HepG2 (cell line): ENCODE measurements around the gene NOTCH3. TPM values are rescaled to one million over a fixed set of nuclear protein-coding genes. Genes with fewer than 3 reads are reported as not detected.

Source experiments
- BORCS8-MEF2B ChIP-seq: sonication (generic); formaldehyde crosslinking; IDR thresholded peaks from 2 replicates; pipeline ENCODE4 v1.8.0; 2022; ENCODE audit warnings: mild to moderate bottlenecking, missing genetic modification reagents
- KMT2B ChIP-seq: IDR thresholded peaks from 2 replicates; pipeline ENCODE4 v1.6.1; 2016; ENCODE audit warnings: missing genetic modification reagents, missing compliant biosample characterization
- MYNN ChIP-seq: sonication (generic); formaldehyde crosslinking; IDR thresholded peaks from 2 replicates; pipeline ENCODE4 v1.4.0; 2020; ENCODE audit warnings: mild to moderate bottlenecking, low read depth, missing genetic modification reagents
- NFKBIZ ChIP-seq: IDR thresholded peaks from 2 replicates; pipeline ENCODE4 v1.6.1; 2018; ENCODE audit warnings: missing genetic modification reagents, missing compliant biosample characterization
- PPARG ChIP-seq: conservative IDR thresholded peaks from 2 replicates; pipeline ENCODE4 v1.6.1; 2016; ENCODE audit warnings: missing biosample characterization, missing genetic modification reagents
- TBP ChIP-seq: sonication (generic); formaldehyde crosslinking; IDR thresholded peaks from 2 replicates; pipeline ENCODE4 v1.5.0; 2020; ENCODE audit warnings: missing genetic modification reagents
- TBX2 ChIP-seq: sonication (generic); formaldehyde crosslinking; IDR thresholded peaks from 2 replicates; pipeline ENCODE4 v1.5.0; 2020; ENCODE audit warnings: missing genetic modification reagents, mild to moderate bottlenecking, borderline replicate concordance
- TOPORS ChIP-seq: sonication (generic); formaldehyde crosslinking; IDR thresholded peaks from 2 replicates; pipeline ENCODE4 v1.8.0; 2023; ENCODE audit warnings: mild to moderate bottlenecking, missing genetic modification reagents
- WIZ ChIP-seq: sonication (generic); formaldehyde crosslinking; IDR thresholded peaks from 2 replicates; pipeline ENCODE4 v1.5.1; 2020; ENCODE audit warnings: mild to moderate bottlenecking, missing genetic modification reagents
- ZNF441 ChIP-seq: sonication (generic); formaldehyde crosslinking; IDR thresholded peaks from 2 replicates; pipeline ENCODE4 v1.7.0; 2021; ENCODE audit warnings: missing genetic modification reagents, borderline replicate concordance
- ZNF549 ChIP-seq: sonication (generic); formaldehyde crosslinking; IDR thresholded peaks from 2 replicates; pipeline ENCODE4 v1.5.0; 2020; ENCODE audit warnings: missing genetic modification reagents
- polyA plus RNA-seq, 8 experiments: library from polyadenylated mRNA; depleted of rRNA in 3 of 8; stranded (reverse) in 7 of 8; unstranded in 1 of 8; fragments of >200 nt; fragmentation: Illumina TruSeq in 4 of 8; extraction: Trizol in 4 of 8; gene quantifications; 2 replicates each; pipeline versions ENCODE4 v1.2.1 to v1.2.3, GENCODE V29; 2011 to 2016; ENCODE audit warnings: low read depth in 4 of 8, missing spikeins in 1 of 8, mixed read lengths in 1 of 8; ENCODE audit not compliant: insufficient read depth in 1 of 8
- total RNA-seq, 5 experiments: library from RNA; depleted of rRNA; stranded (reverse); fragments of >200 nt; fragmentation: Illumina TruSeq; extraction: Trizol; gene quantifications; 2 replicates each; pipeline ENCODE4 v1.2.3, GENCODE V29; 2016; ENCODE audit warnings: low read depth in 1 of 5
- TF ChIP-seq, protein P1 (sequence below), 2 experiments: fragments of 450-650 bp in 1 of 2; sonication (generic) in 1 of 2; formaldehyde crosslinking in 1 of 2; IDR thresholded peaks; 2 replicates each; pipeline versions ENCODE4 v1.6.1 to v1.8.0; 2016 to 2022; ENCODE audit warnings: antibody characterized with exemption in 1 of 2, mild to moderate bottlenecking in 1 of 2, missing genetic modification reagents in 1 of 2
- TF ChIP-seq, protein P2 (sequence below): sonication (generic); formaldehyde crosslinking; IDR thresholded peaks from 2 replicates; pipeline ENCODE4 v1.9.0; 2021; ENCODE audit warnings: mild to moderate bottlenecking, missing genetic modification reagents
- TF ChIP-seq, protein P3 (sequence below): sonication (generic); formaldehyde crosslinking; IDR thresholded peaks from 2 replicates; pipeline ENCODE4 v1.4.0; 2020; ENCODE audit warnings: missing genetic modification reagents

NOTCH3 gene
- total and polyA plus RNA-seq, 2 of the 13 experiments (the other 11 are each of a cell fraction or from before 2014, with no cell fraction given), result 0.09 to 0.28 TPM

DNA sequence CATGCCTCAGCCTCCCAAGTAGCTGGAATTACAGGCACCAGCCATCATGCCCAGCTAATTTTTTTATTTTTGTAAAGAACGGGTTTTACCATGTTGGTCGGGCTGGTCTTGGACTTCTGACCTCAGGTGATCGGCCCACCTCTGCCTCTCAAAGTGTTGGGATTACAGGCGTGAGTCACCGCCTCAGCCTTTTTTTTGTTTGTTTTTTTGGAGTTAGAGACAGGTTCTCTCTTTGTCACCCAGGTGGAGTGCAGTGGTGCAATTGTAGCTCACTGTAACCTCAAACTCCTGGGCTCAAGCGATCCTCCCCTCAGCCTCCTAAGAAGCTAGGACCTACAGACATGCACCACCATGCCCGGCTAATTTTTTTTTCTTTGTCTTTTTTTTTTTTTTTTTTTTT lies 15.6 kb upstream of the NOTCH3 start (continued):
- TF ChIP-seq, protein P1, sequence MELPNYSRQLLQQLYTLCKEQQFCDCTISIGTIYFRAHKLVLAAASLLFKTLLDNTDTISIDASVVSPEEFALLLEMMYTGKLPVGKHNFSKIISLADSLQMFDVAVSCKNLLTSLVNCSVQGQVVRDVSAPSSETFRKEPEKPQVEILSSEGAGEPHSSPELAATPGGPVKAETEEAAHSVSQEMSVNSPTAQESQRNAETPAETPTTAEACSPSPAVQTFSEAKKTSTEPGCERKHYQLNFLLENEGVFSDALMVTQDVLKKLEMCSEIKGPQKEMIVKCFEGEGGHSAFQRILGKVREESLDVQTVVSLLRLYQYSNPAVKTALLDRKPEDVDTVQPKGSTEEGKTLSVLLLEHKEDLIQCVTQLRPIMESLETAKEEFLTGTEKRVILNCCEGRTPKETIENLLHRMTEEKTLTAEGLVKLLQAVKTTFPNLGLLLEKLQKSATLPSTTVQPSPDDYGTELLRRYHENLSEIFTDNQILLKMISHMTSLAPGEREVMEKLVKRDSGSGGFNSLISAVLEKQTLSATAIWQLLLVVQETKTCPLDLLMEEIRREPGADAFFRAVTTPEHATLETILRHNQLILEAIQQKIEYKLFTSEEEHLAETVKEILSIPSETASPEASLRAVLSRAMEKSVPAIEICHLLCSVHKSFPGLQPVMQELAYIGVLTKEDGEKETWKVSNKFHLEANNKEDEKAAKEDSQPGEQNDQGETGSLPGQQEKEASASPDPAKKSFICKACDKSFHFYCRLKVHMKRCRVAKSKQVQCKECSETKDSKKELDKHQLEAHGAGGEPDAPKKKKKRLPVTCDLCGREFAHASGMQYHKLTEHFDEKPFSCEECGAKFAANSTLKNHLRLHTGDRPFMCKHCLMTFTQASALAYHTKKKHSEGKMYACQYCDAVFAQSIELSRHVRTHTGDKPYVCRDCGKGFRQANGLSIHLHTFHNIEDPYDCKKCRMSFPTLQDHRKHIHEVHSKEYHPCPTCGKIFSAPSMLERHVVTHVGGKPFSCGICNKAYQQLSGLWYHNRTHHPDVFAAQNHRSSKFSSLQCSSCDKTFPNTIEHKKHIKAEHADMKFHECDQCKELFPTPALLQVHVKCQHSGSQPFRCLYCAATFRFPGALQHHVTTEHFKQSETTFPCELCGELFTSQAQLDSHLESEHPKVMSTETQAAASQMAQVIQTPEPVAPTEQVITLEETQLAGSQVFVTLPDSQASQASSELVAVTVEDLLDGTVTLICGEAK (IDR thresholded peaks at IDR 0.05), result no peak
- TF ChIP-seq, protein P1 (CRISPR knock-in tag; IDR thresholded peaks at IDR 0.05), result no peak
- TF ChIP-seq BORCS8-MEF2B (CRISPR knock-in tag) (no peak), ZNF441 (CRISPR knock-in tag) (no peak), MYNN (CRISPR knock-in tag) (no peak), NFKBIZ (no peak), TBP (CRISPR knock-in tag) (no peak), KMT2B (no peak), WIZ (CRISPR knock-in tag) (no peak), ZNF549 (CRISPR knock-in tag) (no peak), PPARG (CRISPR knock-in tag) (no peak), TBX2 (CRISPR knock-in tag) (peak; percentile 60; the same call in 1 of the 2 replicates), TOPORS (CRISPR knock-in tag) (no peak)
- TF ChIP-seq, protein P2, sequence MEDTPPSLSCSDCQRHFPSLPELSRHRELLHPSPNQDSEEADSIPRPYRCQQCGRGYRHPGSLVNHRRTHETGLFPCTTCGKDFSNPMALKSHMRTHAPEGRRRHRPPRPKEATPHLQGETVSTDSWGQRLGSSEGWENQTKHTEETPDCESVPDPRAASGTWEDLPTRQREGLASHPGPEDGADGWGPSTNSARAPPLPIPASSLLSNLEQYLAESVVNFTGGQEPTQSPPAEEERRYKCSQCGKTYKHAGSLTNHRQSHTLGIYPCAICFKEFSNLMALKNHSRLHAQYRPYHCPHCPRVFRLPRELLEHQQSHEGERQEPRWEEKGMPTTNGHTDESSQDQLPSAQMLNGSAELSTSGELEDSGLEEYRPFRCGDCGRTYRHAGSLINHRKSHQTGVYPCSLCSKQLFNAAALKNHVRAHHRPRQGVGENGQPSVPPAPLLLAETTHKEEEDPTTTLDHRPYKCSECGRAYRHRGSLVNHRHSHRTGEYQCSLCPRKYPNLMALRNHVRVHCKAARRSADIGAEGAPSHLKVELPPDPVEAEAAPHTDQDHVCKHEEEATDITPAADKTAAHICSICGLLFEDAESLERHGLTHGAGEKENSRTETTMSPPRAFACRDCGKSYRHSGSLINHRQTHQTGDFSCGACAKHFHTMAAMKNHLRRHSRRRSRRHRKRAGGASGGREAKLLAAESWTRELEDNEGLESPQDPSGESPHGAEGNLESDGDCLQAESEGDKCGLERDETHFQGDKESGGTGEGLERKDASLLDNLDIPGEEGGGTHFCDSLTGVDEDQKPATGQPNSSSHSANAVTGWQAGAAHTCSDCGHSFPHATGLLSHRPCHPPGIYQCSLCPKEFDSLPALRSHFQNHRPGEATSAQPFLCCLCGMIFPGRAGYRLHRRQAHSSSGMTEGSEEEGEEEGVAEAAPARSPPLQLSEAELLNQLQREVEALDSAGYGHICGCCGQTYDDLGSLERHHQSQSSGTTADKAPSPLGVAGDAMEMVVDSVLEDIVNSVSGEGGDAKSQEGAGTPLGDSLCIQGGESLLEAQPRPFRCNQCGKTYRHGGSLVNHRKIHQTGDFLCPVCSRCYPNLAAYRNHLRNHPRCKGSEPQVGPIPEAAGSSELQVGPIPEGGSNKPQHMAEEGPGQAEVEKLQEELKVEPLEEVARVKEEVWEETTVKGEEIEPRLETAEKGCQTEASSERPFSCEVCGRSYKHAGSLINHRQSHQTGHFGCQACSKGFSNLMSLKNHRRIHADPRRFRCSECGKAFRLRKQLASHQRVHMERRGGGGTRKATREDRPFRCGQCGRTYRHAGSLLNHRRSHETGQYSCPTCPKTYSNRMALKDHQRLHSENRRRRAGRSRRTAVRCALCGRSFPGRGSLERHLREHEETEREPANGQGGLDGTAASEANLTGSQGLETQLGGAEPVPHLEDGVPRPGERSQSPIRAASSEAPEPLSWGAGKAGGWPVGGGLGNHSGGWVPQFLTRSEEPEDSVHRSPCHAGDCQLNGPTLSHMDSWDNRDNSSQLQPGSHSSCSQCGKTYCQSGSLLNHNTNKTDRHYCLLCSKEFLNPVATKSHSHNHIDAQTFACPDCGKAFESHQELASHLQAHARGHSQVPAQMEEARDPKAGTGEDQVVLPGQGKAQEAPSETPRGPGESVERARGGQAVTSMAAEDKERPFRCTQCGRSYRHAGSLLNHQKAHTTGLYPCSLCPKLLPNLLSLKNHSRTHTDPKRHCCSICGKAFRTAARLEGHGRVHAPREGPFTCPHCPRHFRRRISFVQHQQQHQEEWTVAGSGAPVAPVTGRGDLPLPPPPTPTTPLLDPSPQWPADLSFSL, result no peak
- TF ChIP-seq, protein P3, sequence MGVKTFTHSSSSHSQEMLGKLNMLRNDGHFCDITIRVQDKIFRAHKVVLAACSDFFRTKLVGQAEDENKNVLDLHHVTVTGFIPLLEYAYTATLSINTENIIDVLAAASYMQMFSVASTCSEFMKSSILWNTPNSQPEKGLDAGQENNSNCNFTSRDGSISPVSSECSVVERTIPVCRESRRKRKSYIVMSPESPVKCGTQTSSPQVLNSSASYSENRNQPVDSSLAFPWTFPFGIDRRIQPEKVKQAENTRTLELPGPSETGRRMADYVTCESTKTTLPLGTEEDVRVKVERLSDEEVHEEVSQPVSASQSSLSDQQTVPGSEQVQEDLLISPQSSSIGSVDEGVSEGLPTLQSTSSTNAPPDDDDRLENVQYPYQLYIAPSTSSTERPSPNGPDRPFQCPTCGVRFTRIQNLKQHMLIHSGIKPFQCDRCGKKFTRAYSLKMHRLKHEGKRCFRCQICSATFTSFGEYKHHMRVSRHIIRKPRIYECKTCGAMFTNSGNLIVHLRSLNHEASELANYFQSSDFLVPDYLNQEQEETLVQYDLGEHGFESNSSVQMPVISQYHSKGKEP (CRISPR knock-in tag), result no peak
